DMS114 treated with DMSO at 0.1 percent for 48 hours (cell line): ENCODE data around the gene MRPL51.
"Not testable (repeated sequence)": the region's sequence is repeated elsewhere in the genome, so short reads cannot be mapped to it uniquely, and the experiment has no call there.

Experiments used
- DNase-seq: peaks from one replicate; lab custom pipeline; 2025; ENCODE audit not compliant: unreplicated experiment; lab: John Stamatoyannopoulos, UW

Gene MRPL51

GRCh38 chr12:6532051-6532926 is 39.2 kb upstream of the MRPL51 start:
- no peak for DNase-seq

GRCh38 chr12:6530576-6531260 is 37.7 kb upstream of the MRPL51 start:
- DNase-seq, result no peak

- no peak for DNase-seq
Measured at GRCh38 chr12:6529291-6529737, 36.3 kb upstream of the MRPL51 start.

GRCh38 chr12:6528539-6529235 is 35.6 kb upstream of the MRPL51 start:
- no peak for DNase-seq

GRCh38 chr12:6527711-6528110 is 34.6 kb upstream of the MRPL51 start:
- no peak for DNase-seq

GRCh38 chr12:6526766-6527525 is 33.9 kb upstream of the MRPL51 start:
- no peak for DNase-seq

- DNase-seq, result no peak
Measured at GRCh38 chr12:6526201-6526600, 33.1 kb upstream of the MRPL51 start.

- DNase-seq, result no peak
Measured at GRCh38 chr12:6524648-6525047, 31.6 kb upstream of the MRPL51 start.

- no peak for DNase-seq
Measured at GRCh38 chr12:6523708-6524107, 30.6 kb upstream of the MRPL51 start.

- DNase-seq, result no peak
Measured at GRCh38 chr12:6522193-6522592, 29.1 kb upstream of the MRPL51 start.

- DNase-seq, result no peak
Measured at GRCh38 chr12:6520186-6520585, 27.1 kb upstream of the MRPL51 start.

GRCh38 chr12:6508087-6508486 is 15.0 kb upstream of the MRPL51 start:
- no peak for DNase-seq

GRCh38 chr12:6507102-6507998 is 14.3 kb upstream of the MRPL51 start:
- no peak for DNase-seq

GRCh38 chr12:6500466-6500865 is 7.4 kb upstream of the MRPL51 start:
- no peak for DNase-seq

GRCh38 chr12:6497291-6497690 is 4.2 kb upstream of the MRPL51 start:
- not testable (repeated sequence) for DNase-seq

- no peak for DNase-seq
Measured at GRCh38 chr12:6494968-6495367, 1.9 kb upstream of the MRPL51 start.

GRCh38 chr12:6494258-6494743 is 1.2 kb upstream of the MRPL51 start:
- DNase-seq, result peak; percentile 52

GRCh38 chr12:6493497-6494257 is 615 bp upstream of the MRPL51 start, which contains the start of gene NCAPD2:
TSS of gene NCAPD2 (plus strand) at chr12:6494102. CDS start at chr12:6495099, 997 bp downstream.
- DNase-seq, result peak; percentile 97

GRCh38 chr12:6490673-6491072 is 2.4 kb downstream of the MRPL51 start:
- not testable (repeated sequence) for DNase-seq
